Amygdala (tissue), 56 donors: Measurements from ENCODE around the gene INHBC.
"Not testable (repeated sequence)": the region's sequence is repeated elsewhere in the genome, so short reads cannot be mapped to it uniquely, and the experiment has no call there.

Source experiments
- DNase-seq, 56 donors: peaks; one replicate each; lab custom pipeline; 2025; lab: John Stamatoyannopoulos, UW

INHBC gene

GRCh38 chr12:57479043-57479375 is 44.4 kb downstream of the INHBC start:
- no peak for DNase-seq

- peak in 1 of 56 donors; percentile 7 for DNase-seq
Observed at GRCh38 chr12:57479376-57480115, 45.0 kb downstream of the INHBC start, which contains the start of gene ARHGAP9. Gene ARHGAP9, minus strand, starts transcription at chr12:57479866. Its CDS starts 460 bp downstream, at chr12:57479406.

GRCh38 chr12:57481671-57482070 is 47.1 kb downstream of the INHBC start:
- no peak for DNase-seq

GRCh38 chr12:57483466-57483865 is 48.9 kb downstream of the INHBC start:
- no peak for DNase-seq

- no peak for DNase-seq
Observed at GRCh38 chr12:57485695-57486094, 51.1 kb downstream of the INHBC start.

- DNase-seq = peak in 1 of 56 donors; percentile 15
Observed at GRCh38 chr12:57487055-57487596, 52.5 kb downstream of the INHBC start.

GRCh38 chr12:57487597-57488401 is 53.2 kb downstream of the INHBC start, which contains the start of gene MARS1:
Gene MARS1, plus strand, starts transcription at chr12:57488068. Its CDS starts 23 bp downstream, at chr12:57488091.
- DNase-seq = peak; percentile 46 to 98 (median 91)

- DNase-seq = no peak
Observed at GRCh38 chr12:57488402-57489156, 54.0 kb downstream of the INHBC start.

- DNase-seq = no peak
Observed at GRCh38 chr12:57489157-57489641, 54.6 kb downstream of the INHBC start.

GRCh38 chr12:57490126-57490525 is 55.5 kb downstream of the INHBC start:
- no peak for DNase-seq

- DNase-seq = no peak
Observed at GRCh38 chr12:57491393-57492280, 57.1 kb downstream of the INHBC start.

- DNase-seq = not testable (repeated sequence)
Observed at GRCh38 chr12:57495051-57495701, 60.6 kb downstream of the INHBC start.

GRCh38 chr12:57496822-57497221 is 62.2 kb downstream of the INHBC start:
- no peak for DNase-seq

GRCh38 chr12:57497223-57498131 is 62.9 kb downstream of the INHBC start:
- DNase-seq = no peak

GRCh38 chr12:57498132-57498502 is 63.5 kb downstream of the INHBC start:
- no peak for DNase-seq

- DNase-seq = no peak
Observed at GRCh38 chr12:57498571-57498970, 64.0 kb downstream of the INHBC start.

GRCh38 chr12:57500213-57500612 is 65.6 kb downstream of the INHBC start:
- DNase-seq = no peak
